Transverse colon (tissue), 4 donors: ENCODE data around the gene PVALB. TPM values are rescaled to one million over a fixed set of nuclear protein-coding genes. Genes with fewer than 3 reads are reported as not detected.

Experiments used
- DNase-seq: peaks from one replicate; pipeline ENCODE4 v3.0.0-alpha.2; 2019
- H3K27ac ChIP-seq, 4 donors: fragments of 200-600 bp; sonication (generic); 2 replicates each; pipeline ENCODE4 v1.5.1; 2016 to 2018; ENCODE audit warnings: inconsistent platforms in 4 of 4
- H3K27me3 ChIP-seq: fragments of 200-600 bp; sonication (generic); 2 replicates; pipeline ENCODE4 v1.5.1; 2017; ENCODE audit warnings: inconsistent platforms
- H3K36me3 ChIP-seq, 4 donors: fragments of 200-600 bp; sonication (generic); 2 replicates each; pipeline ENCODE4 v1.5.1; 2017 to 2019; ENCODE audit warnings: inconsistent platforms in 4 of 4
- H3K4me1 ChIP-seq, 4 donors: fragments of 200-600 bp; sonication (generic); 2 replicates each; pipeline ENCODE4 v1.5.1; 2017 to 2020; ENCODE audit warnings: inconsistent platforms in 4 of 4
- H3K4me3 ChIP-seq, 4 donors: fragments of 200-600 bp; sonication (generic); 1 replicate in 1 of 4; 2 replicates in 3 of 4; pipeline versions ENCODE4 v1.5.1 to v1.6.1; 2017 to 2019; ENCODE audit warnings: inconsistent platforms in 4 of 4
- H3K9me3 ChIP-seq, 2 donors: fragments of 200-600 bp; sonication (generic); 2 replicates each; pipeline ENCODE4 v1.5.1; 2017 to 2019; ENCODE audit warnings: inconsistent platforms in 2 of 2
- EP300 ChIP-seq: sonication (generic); formaldehyde crosslinking; IDR thresholded peaks from one replicate; pipeline ENCODE4 v1.6.1; 2017; ENCODE audit warnings: antibody characterized with exemption, low read depth
- POLR2A ChIP-seq: fragments of 450-650 bp; IDR thresholded peaks from one replicate; pipeline ENCODE4 v1.6.1; 2016; ENCODE audit warnings: antibody characterized with exemption, mild to moderate bottlenecking, moderate library complexity
- POLR2AphosphoS5 ChIP-seq, 3 donors: sonication (generic); formaldehyde crosslinking; IDR thresholded peaks; one replicate each; pipeline ENCODE4 v1.6.1; 2016; ENCODE audit warnings: antibody characterized with exemption in 3 of 3
- WGBS, 2 donors: methylation state at CpG; one replicate each; pipeline ENCODE4 v1.1.5; 2018; ENCODE audit warnings: low coverage in 1 of 2; 5-methylcytosine and 5-hydroxymethylcytosine counted together
- in situ Hi-C, 4 donors: fragments of 200-750 bp; cut with MboI; loops; one replicate each; pipeline versions ENCODE4 v1.15.0 to v1.15.1; 2017; ENCODE audit warnings: low sequenced_read_pairs in 3 of 4, low pct_ligation_motif_present in 1 of 4, low pct_unique_long_range_greater_than_20kb in 1 of 4
- intact Hi-C: fragments of 100-400 bp; cut with DNase I; formaldehyde crosslinking; loops from one replicate; pipeline ENCODE4 v1.15.1; 2023; ENCODE audit warnings: low total_unique reads
- total RNA-seq, 4 donors: library from RNA; depleted of rRNA; stranded (reverse); fragments of >200 nt; gene quantifications; one replicate each; pipeline ENCODE4 v1.1.0, GENCODE V29; 2016
- TF ChIP-seq, protein P1 (sequence below), 5 experiments: fragments of 200-600 bp in 3 of 5; fragments of 450-650 bp in 2 of 5; sonication (generic) in 3 of 5; IDR thresholded peaks; 1 replicate in 2 of 5; 2 replicates in 3 of 5; pipeline ENCODE4 v1.5.1; 2016 to 2017; ENCODE audit warnings: antibody characterized with exemption in 5 of 5, inconsistent platforms in 3 of 5, mild to moderate bottlenecking in 2 of 5, moderate library complexity in 1 of 5

The PVALB gene
- total RNA-seq, 4 donors from 2014 or later, result 2.7 TPM; not detected in 3

GRCh38 chr22:36826262-36826661 lies 9.4 kb upstream of the PVALB start:
- Histone ChIP-seq H3K27ac (no peak overlapping the region), H3K4me3 (no peak overlapping the region), H3K4me1 (no peaks in the 10 kb centered on the region), H3K9me3 (no peaks in the 10 kb centered on the region), H3K27me3 (peaks cover 11% of the 10 kb centered on the region), H3K36me3 (no peaks in the 10 kb centered on the region)
- intact Hi-C loops, result no loop called here
- 66 to 72% methylated on average over 6 of the region's 6 CpGs for WGBS, 2 donors
- TF ChIP-seq, protein P1, sequence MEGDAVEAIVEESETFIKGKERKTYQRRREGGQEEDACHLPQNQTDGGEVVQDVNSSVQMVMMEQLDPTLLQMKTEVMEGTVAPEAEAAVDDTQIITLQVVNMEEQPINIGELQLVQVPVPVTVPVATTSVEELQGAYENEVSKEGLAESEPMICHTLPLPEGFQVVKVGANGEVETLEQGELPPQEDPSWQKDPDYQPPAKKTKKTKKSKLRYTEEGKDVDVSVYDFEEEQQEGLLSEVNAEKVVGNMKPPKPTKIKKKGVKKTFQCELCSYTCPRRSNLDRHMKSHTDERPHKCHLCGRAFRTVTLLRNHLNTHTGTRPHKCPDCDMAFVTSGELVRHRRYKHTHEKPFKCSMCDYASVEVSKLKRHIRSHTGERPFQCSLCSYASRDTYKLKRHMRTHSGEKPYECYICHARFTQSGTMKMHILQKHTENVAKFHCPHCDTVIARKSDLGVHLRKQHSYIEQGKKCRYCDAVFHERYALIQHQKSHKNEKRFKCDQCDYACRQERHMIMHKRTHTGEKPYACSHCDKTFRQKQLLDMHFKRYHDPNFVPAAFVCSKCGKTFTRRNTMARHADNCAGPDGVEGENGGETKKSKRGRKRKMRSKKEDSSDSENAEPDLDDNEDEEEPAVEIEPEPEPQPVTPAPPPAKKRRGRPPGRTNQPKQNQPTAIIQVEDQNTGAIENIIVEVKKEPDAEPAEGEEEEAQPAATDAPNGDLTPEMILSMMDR (IDR thresholded peaks at IDR 0.05), result no peak
- no peak for TF ChIP-seq EP300
- TF ChIP-seq POLR2A, result no peak
- TF ChIP-seq POLR2AphosphoS5 (IDR thresholded peaks at IDR 0.05), result no peak
- DNase-seq, result no peak
- in situ Hi-C loops, result no loop called here

GRCh38 chr22:36824655-36825054 lies 7.8 kb upstream of the PVALB start:
- intact Hi-C loops, result no loop called here
- TF ChIP-seq EP300 (no peak), POLR2A (no peak), POLR2AphosphoS5 (IDR thresholded peaks at IDR 0.05) (no peak)
- TF ChIP-seq, protein P1 (IDR thresholded peaks at IDR 0.05), result no peak
- Histone ChIP-seq H3K9me3 (no peaks in the 10 kb centered on the region), H3K27ac (no peak overlapping the region), H3K4me1 (no peaks in the 10 kb centered on the region), H3K4me3 (no peak overlapping the region), H3K36me3 (no peaks in the 10 kb centered on the region), H3K27me3 (peaks cover 17% of the 10 kb centered on the region)
- no peak for DNase-seq
- in situ Hi-C loops, result no loop called here
- WGBS, 2 donors, result 63 to 89% methylated on average over 2 of the region's 2 CpGs

DNA sequence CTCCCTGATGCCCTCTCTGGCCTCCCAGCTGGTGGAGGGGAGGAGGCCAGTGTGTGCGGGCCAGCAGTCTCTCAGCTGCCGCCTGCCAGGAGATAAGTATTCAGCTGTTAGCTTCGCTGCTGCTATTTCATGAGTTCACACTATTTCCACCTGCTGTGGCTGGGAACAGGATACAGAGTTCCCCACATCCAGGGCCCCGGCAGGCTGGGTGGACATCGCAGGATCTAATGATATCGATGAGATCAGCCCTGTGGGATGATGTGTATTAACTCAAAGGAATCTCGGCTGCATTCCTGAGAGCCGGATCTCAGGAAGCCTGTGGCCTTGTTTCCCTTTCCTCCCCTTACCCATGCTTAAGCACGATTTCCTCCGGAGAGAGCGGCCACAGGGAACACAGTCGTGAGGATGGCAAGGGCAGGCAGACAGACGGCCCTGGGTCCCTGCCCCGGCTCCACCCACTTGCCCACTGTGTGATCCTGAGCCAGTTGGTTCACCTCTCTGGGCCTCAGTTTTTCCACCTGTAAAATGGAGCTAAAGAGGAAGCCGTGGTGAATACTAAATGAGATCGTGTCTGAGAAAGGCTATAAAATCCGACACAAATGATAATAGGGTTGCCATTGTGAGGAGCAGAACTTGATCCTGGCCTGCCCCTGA lies 6.5 kb upstream of the PVALB start:
- DNase-seq, result no peak
- intact Hi-C loops, result no loop called here
- TF ChIP-seq, protein P1 (IDR thresholded peaks at IDR 0.05), result no peak
- TF ChIP-seq EP300, result no peak
- no peak for TF ChIP-seq POLR2AphosphoS5 (IDR thresholded peaks at IDR 0.05)
- TF ChIP-seq POLR2A, result no peak
- H3K9me3 ChIP-seq, result no peaks in the 10 kb centered on the region
- H3K4me1 ChIP-seq, result no peaks in the 10 kb centered on the region
- WGBS, 2 donors, result 62% methylated on average over 17 of the region's 17 CpGs; no CpG with 5 or more reads in 1 of the 2 donors
- no peaks in the 10 kb centered on the region for H3K36me3 ChIP-seq
- H3K27ac ChIP-seq, result no peak overlapping the region
- in situ Hi-C loops, result no loop called here
- H3K27me3 ChIP-seq, result peaks cover 31% of the 10 kb centered on the region
- H3K4me3 ChIP-seq, result no peak overlapping the region

DNA sequence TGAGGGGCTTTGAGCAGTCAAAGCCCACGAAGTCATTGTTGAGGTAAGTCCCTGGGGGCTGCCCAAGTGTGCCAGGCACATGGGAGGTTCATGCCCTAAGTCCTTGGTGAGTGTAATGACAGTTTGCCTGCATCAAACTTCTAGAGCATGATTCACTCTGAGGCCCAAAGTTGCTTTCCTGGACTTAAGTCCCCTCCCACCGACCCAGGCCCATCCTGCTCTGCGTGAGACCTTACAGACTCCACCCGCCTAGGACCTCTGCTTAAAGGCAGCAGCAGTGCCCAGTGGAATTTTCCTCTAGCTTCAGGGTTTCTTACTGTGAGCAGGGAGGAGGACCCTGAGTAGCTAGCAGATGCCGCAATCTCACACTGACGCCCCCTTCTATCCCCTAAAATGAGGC lies 5.7 kb upstream of the PVALB start:
- in situ Hi-C loops (no loop called here), intact Hi-C loops (no loop called here)
- WGBS, 2 donors, result 72 to 86% methylated on average over 1 to 6 of the region's 6 CpGs
- H3K27me3 ChIP-seq, result peaks cover 38% of the 10 kb centered on the region
- no peak for DNase-seq
- H3K4me3 ChIP-seq, result no peak overlapping the region
- TF ChIP-seq POLR2A (no peak), POLR2AphosphoS5 (IDR thresholded peaks at IDR 0.05) (no peak), EP300 (no peak)
- TF ChIP-seq, protein P1 (IDR thresholded peaks at IDR 0.05), result no peak
- H3K9me3 ChIP-seq, result no peaks in the 10 kb centered on the region
- no peak overlapping the region for H3K27ac ChIP-seq
- no peaks in the 10 kb centered on the region for H3K4me1 ChIP-seq
- H3K36me3 ChIP-seq, result no peaks in the 10 kb centered on the region
